Neural progenitor cell (in vitro differentiated cells): Measurements from ENCODE around the gene TSEN15. TPM values are rescaled to one million over a fixed set of nuclear protein-coding genes. Genes with fewer than 3 reads are reported as not detected.

ENCODE experiments used
- DNase-seq: peaks from one replicate; pipeline ENCODE4 v3.0.0-alpha.2; 2016; ENCODE audit warnings: low spot score
- H2AFZ ChIP-seq: fragments of 200-600 bp; sonication (generic); replicated peaks from 2 replicates; pipeline ENCODE4 v1.6.1; 2016; ENCODE audit warnings: antibody characterized with exemption
- H3F3A ChIP-seq: fragments of 200-600 bp; sonication (generic); 2 replicates; pipeline ENCODE4 v1.6.1; 2016; ENCODE audit warnings: antibody characterized with exemption, low read depth
- H3K27ac ChIP-seq: fragments of 200-600 bp; sonication (generic); 2 replicates; pipeline ENCODE4 v1.5.1; 2016; ENCODE audit warnings: mild to moderate bottlenecking
- H3K27me3 ChIP-seq: fragments of 200-600 bp; sonication (generic); 2 replicates; pipeline ENCODE4 v1.6.1; 2016; ENCODE audit warnings: mild to moderate bottlenecking, moderate library complexity
- H3K36me3 ChIP-seq: fragments of 200-600 bp; sonication (generic); 2 replicates; pipeline ENCODE4 v1.5.1; 2016
- H3K4me1 ChIP-seq: fragments of 200-600 bp; sonication (generic); 2 replicates; pipeline ENCODE4 v1.6.1; 2016; ENCODE audit warnings: mixed run types
- H3K4me2 ChIP-seq: fragments of 200-600 bp; sonication (generic); 2 replicates; pipeline ENCODE4 v1.6.1; 2016
- H3K4me3 ChIP-seq: fragments of 200-600 bp; sonication (generic); 2 replicates; pipeline ENCODE4 v1.5.1; 2016
- H3K79me2 ChIP-seq: fragments of 200-600 bp; sonication (generic); 2 replicates; pipeline ENCODE4 v1.6.1; 2016; ENCODE audit warnings: low read depth
- H3K9ac ChIP-seq: fragments of 200-600 bp; sonication (generic); 2 replicates; pipeline ENCODE4 v1.6.1; 2016
- H3K9me3 ChIP-seq: fragments of 200-600 bp; sonication (generic); 2 replicates; pipeline ENCODE4 v1.5.1; 2016; ENCODE audit warnings: low read depth
- H4K20me1 ChIP-seq: fragments of 200-600 bp; sonication (generic); 2 replicates; pipeline ENCODE4 v1.6.1; 2016; ENCODE audit warnings: low read depth
- H3K27ac Mint-ChIP-seq: 3 replicates; pipeline ENCODE4 v1.8.0; 2021; ENCODE audit warnings: mixed read lengths
- H3K27me3 Mint-ChIP-seq: 2 replicates; pipeline ENCODE4 v1.8.0; 2022; ENCODE audit warnings: low read depth, mild to moderate bottlenecking, inconsistent platforms, moderate library complexity, mixed read lengths; ENCODE audit not compliant: insufficient read depth
- H3K36me3 Mint-ChIP-seq: 3 replicates; pipeline ENCODE4 v1.8.0; 2021; ENCODE audit warnings: mixed read lengths
- H3K4me1 Mint-ChIP-seq: 3 replicates; pipeline ENCODE4 v1.8.0; 2021; ENCODE audit warnings: mixed read lengths
- H3K4me3 Mint-ChIP-seq: 3 replicates; pipeline ENCODE4 v1.8.0; 2021; ENCODE audit warnings: mild to moderate bottlenecking, moderate library complexity, mixed read lengths
- H3K9me3 Mint-ChIP-seq: 3 replicates; pipeline ENCODE4 v1.8.0; 2020; ENCODE audit warnings: mixed read lengths
- EZH2 ChIP-seq: fragments of 200-600 bp; sonication (generic); IDR thresholded peaks from 2 replicates; pipeline ENCODE4 v1.6.1; 2017; ENCODE audit warnings: antibody characterized with exemption, mild to moderate bottlenecking, moderate library complexity
- EZH2phosphoT487 ChIP-seq: fragments of 200-600 bp; sonication (generic); IDR thresholded peaks from 2 replicates; pipeline ENCODE4 v1.6.1; 2017; ENCODE audit warnings: antibody characterized with exemption
- total RNA-seq: library from RNA; depleted of rRNA; stranded (reverse); fragments of >200 nt; gene quantifications from 2 replicates; pipeline ENCODE4 v1.2.3, GENCODE V29; 2015; ENCODE audit warnings: low replicate concordance
- TF ChIP-seq, protein P1 (sequence below): fragments of 200-600 bp; sonication (generic); IDR thresholded peaks from 2 replicates; pipeline ENCODE4 v1.5.1; 2017; ENCODE audit warnings: antibody characterized with exemption, mild to moderate bottlenecking

Gene TSEN15
- total RNA-seq, 1 donor from 2014 or later, result 72.3 TPM

DNA sequence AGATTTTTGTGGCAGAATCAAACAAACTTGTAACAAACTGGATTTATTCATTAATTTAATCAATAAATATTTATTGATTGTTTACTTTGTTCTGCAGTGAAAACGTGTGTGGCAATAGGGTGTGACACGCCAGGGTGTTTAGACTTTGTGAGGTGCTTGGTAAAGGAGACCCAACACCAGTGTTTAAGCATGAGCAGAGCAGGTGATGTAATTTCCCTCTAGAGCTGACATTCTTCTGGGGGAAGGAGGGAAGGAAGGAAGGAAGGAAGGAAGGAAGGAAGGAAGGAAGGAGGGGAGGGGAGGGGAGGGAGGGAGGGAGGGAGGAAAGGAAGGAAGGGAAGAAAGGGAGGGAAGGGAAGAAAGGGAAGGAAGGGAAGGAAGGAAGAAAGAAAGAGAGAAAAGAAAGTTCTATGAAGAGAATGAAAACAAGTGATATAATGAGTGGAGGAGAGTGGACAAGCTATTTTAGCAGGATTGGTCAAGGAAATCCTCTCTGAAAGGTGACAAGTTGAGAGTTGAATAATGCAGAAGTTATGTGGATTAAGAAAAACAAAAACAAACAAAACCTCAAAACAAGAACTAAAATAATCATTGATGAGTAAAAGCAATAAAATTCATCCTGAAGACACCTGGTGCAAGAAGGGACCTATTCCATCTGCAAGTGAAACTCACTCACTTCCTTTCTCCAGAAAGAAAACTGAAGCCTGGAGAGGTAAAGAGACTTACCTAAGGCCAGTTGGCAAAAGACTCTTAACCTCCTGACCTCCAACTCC, 60.8 kb downstream of the TSEN15 start:
- Histone ChIP-seq H3K4me3 (no peak overlapping the region), H2AFZ (no peak overlapping the region), H3K4me1 (no peaks in the 10 kb centered on the region), H4K20me1 (no peaks in the 10 kb centered on the region), H3K36me3 (no peaks in the 10 kb centered on the region), H3F3A (no peaks in the 10 kb centered on the region), H3K9me3 (no peaks in the 10 kb centered on the region), H3K27me3 (no peaks in the 10 kb centered on the region), H3K27ac (no peak overlapping the region), H3K9ac (no peak overlapping the region), H3K79me2 (no peaks in the 10 kb centered on the region), H3K4me2 (no peak overlapping the region)
- H3K9me3 Mint-ChIP-seq, result peaks cover 1% of the 10 kb centered on the region
- TF ChIP-seq, protein P1, sequence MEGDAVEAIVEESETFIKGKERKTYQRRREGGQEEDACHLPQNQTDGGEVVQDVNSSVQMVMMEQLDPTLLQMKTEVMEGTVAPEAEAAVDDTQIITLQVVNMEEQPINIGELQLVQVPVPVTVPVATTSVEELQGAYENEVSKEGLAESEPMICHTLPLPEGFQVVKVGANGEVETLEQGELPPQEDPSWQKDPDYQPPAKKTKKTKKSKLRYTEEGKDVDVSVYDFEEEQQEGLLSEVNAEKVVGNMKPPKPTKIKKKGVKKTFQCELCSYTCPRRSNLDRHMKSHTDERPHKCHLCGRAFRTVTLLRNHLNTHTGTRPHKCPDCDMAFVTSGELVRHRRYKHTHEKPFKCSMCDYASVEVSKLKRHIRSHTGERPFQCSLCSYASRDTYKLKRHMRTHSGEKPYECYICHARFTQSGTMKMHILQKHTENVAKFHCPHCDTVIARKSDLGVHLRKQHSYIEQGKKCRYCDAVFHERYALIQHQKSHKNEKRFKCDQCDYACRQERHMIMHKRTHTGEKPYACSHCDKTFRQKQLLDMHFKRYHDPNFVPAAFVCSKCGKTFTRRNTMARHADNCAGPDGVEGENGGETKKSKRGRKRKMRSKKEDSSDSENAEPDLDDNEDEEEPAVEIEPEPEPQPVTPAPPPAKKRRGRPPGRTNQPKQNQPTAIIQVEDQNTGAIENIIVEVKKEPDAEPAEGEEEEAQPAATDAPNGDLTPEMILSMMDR, result no peak
- no peak for TF ChIP-seq EZH2
- no peak for TF ChIP-seq EZH2phosphoT487
- peaks cover 3% of the 10 kb centered on the region for H3K27me3 Mint-ChIP-seq
- H3K4me1 Mint-ChIP-seq, result no peaks in the 10 kb centered on the region
- H3K27ac Mint-ChIP-seq, result no peak overlapping the region
- H3K36me3 Mint-ChIP-seq, result peaks cover 2% of the 10 kb centered on the region
- no peak overlapping the region for H3K4me3 Mint-ChIP-seq
- DNase-seq, result no peak

DNA sequence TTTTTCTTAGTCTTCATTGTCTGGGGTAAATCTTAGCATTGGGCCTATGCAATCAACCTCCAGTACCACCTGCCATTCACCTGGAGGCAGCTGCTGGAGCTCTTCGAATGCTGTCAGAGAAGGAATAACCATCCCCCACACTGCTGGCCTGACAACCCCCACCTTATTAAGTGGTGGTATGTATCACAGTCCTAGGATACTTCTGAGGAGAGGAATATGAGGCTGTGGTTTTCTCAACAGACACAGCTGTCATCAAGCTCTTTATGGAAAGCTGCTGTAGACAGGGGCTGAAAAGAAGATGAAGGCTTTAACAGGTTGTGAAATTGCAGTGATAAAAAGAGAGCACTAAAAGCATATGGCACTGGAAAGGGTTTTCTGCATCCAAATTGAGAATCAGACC, 61.7 kb downstream of the TSEN15 start:
- DNase-seq, result no peak
- H3K4me3 Mint-ChIP-seq, result no peak overlapping the region
- H3K4me2 ChIP-seq, result no peak overlapping the region

DNA sequence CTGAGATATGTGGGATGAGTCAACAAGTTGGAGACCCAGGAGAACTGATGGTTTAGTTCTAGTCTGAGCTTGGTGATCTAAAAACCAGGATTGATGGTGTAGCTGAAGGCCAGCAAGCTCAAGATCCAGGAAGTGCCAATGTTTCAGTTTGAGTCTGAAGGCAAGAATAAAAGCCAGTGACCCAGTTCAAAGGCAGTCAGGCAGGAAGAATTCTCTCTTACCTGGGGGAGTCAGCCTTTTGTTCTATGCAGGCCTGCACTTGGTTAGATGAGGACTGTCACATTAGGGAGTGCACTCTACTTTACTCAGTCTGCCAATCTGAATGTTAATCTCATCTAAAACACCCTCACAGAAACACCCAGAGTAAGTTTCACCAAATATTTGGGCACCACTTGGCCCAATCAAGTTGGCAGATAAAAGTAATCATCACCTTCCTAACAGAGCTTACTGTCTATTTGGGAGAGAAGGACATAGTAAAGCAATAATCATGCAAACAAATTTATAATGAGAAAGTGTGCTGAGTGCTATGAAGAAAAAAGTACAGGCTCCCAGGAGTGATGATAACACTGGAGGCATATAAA, 63.4 kb downstream of the TSEN15 start:
- Histone ChIP-seq H3K9ac (no peak overlapping the region), H3K4me2 (no peak overlapping the region), H3K79me2 (no peaks in the 10 kb centered on the region), H3F3A (no peaks in the 10 kb centered on the region), H3K27me3 (no peaks in the 10 kb centered on the region), H3K36me3 (no peaks in the 10 kb centered on the region), H3K27ac (no peak overlapping the region), H3K4me3 (no peak overlapping the region), H2AFZ (no peak overlapping the region), H4K20me1 (no peaks in the 10 kb centered on the region), H3K9me3 (no peaks in the 10 kb centered on the region), H3K4me1 (no peaks in the 10 kb centered on the region)
- H3K27ac Mint-ChIP-seq, result no peak overlapping the region
- peaks cover 3% of the 10 kb centered on the region for H3K27me3 Mint-ChIP-seq
- no peaks in the 10 kb centered on the region for H3K9me3 Mint-ChIP-seq
- peaks cover 5% of the 10 kb centered on the region for H3K4me1 Mint-ChIP-seq
- no peak for DNase-seq
- no peaks in the 10 kb centered on the region for H3K36me3 Mint-ChIP-seq
- H3K4me3 Mint-ChIP-seq, result no peak overlapping the region
- TF ChIP-seq EZH2, result no peak
- no peak for TF ChIP-seq EZH2phosphoT487
- TF ChIP-seq, protein P1, result no peak

More for the DNA sequence above, 61.7 kb downstream of the TSEN15 start:
- Histone ChIP-seq H3K27ac (no peak overlapping the region), H3K79me2 (no peaks in the 10 kb centered on the region), H3K36me3 (no peaks in the 10 kb centered on the region), H3K27me3 (no peaks in the 10 kb centered on the region), H3F3A (no peaks in the 10 kb centered on the region), H4K20me1 (no peaks in the 10 kb centered on the region), H3K9ac (no peak overlapping the region), H3K4me1 (no peaks in the 10 kb centered on the region), H3K4me3 (no peak overlapping the region), H3K9me3 (no peaks in the 10 kb centered on the region), H2AFZ (no peak overlapping the region)
- H3K9me3 Mint-ChIP-seq, result no peaks in the 10 kb centered on the region
- TF ChIP-seq EZH2phosphoT487 (no peak), EZH2 (no peak)
- TF ChIP-seq, protein P1, result no peak
- no peak overlapping the region for H3K27ac Mint-ChIP-seq
- H3K36me3 Mint-ChIP-seq, result peaks cover 2% of the 10 kb centered on the region
- H3K27me3 Mint-ChIP-seq, result peaks cover 3% of the 10 kb centered on the region
- H3K4me1 Mint-ChIP-seq, result peaks cover 5% of the 10 kb centered on the region
